RPMI7951 (cell line): ENCODE results near the gene PLEKHH1. TPM values are rescaled to one million over a fixed set of nuclear protein-coding genes. Genes with fewer than 3 reads are reported as not detected.
"Not testable (repeated sequence)": the region's sequence is repeated elsewhere in the genome, so short reads cannot be mapped to it uniquely, and the experiment has no call there.

Source experiments
- DNase-seq: peaks from one replicate; pipeline ENCODE4 v3.0.0-alpha.2; 2012; ENCODE audit warnings: low read depth
- total RNA-seq: library from RNA; depleted of rRNA; stranded (reverse); fragments of >200 nt; shearing (Covaris generic); gene quantifications from 2 replicates; pipeline ENCODE4 v1.2.3, GENCODE V29; 2014

PLEKHH1 gene
- total RNA-seq, 1 experiment from 2014 or later = 2.3 TPM

DNA sequence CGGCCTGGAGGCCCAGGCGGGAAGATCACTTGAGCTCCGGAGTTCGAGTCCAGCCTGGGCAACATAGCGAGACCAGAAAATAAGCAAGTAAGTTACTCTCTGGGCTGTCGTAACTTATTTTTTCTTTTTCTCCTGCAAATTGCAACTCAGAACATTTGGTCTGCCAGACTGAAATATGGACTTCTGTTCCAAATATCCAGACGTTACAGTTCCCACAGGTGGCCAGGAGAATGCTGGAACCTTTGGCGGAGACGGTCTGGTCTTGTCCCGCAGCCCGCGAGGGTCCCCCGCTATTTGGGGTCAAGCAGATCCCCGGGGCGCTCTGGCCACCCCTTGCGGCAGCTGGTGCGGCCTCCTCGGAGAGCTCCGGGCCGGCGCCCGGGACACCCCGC, 488 bp upstream of the PLEKHH1 start:
- DNase-seq = no peak

DNA sequence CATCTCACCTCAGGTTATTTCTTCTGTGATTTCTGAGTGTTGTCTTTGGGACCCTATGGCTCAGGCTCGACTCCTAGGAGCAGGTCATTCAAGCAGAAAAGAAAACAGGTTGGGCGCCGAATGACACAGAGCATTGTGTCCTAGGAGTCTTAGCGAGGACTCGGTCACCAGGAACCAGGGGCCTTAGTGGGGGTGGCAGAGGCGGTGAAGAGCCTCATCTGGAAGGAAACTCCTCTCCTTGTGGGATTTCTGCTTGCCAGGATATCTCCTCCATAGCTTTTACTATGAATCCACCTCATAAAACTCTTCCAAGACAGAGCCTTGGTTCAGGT, 630 bp downstream of the PLEKHH1 start:
- DNase-seq = no peak

DNA sequence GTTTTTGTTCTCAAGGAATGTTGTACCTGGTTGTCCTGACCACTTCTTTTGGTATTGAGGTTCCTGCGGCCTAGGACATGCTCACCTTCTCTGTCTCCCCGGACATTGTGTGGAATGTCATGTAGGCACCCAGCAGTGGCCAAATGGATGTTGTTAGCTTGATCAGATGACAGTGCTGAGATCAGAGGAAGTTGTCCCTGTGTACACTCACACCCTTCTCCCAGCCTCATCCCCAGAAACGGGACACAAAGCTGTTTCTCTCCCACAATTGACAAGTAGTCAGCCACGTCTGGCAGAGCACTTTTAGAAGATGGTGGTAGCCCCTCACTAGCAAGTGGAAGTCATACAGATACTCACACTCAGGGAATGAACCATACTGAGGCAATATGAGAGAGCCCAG, 3.0 kb downstream of the PLEKHH1 start:
- no peak for DNase-seq

DNA sequence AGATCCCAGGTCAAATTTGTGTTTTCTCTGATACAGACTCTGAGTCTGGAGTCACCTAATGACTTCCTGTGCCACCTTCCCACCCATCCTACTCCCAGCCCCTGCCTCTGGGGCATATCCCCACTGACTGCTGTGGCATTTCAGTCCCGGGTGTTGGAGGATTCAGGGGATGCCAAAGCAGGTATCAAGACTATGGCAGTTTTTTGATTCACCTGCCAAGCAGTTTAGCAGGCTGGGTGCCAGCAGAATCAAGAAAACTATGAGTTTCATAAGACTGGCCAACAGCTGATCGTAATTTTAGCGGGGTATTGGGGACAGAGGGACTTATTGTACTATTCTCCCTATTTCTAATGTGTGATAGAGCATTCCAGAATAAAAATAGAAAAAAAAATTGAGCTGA, 4.6 kb downstream of the PLEKHH1 start:
- DNase-seq = no peak

DNA sequence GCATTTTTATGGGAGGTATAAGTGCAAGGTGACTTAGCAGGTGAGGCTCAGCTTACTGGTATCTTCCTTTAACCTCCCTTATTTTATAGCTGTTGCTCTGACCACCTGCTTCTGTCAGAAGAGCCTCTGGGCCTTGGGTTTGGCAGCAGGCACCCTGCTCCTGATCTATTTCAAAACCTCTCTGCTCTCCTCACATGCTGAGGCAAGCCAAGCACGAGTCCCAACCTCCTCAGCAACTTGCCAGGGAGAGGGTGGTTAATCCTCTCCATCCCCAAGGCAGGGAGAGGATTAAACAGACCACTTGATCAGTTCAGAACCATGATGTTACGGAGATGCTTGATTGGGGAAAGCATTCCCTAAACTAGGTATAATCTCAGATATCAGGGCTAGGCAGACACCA, 5.4 kb downstream of the PLEKHH1 start:
- DNase-seq = no peak

DNA sequence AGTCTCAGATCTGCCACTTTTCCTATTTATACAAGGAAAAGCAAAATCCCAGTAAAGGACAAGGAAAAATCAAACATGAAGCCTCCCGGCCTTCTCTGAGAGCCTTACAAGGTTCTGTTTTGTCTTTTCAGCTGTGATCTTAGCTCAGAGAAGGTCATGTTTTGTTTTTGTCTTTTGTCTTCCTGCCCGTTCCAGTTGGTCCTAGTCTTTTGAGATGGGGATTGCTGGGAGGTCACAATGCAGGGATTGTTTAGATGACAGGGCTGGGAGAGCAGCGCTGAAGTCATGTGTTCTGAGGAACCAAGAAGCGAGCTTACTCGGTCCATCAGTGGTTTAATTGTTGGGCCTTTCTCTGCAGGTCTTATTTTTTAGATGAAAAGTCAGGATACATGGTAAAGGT, 6.0 kb downstream of the PLEKHH1 start:
- DNase-seq = no peak

DNA sequence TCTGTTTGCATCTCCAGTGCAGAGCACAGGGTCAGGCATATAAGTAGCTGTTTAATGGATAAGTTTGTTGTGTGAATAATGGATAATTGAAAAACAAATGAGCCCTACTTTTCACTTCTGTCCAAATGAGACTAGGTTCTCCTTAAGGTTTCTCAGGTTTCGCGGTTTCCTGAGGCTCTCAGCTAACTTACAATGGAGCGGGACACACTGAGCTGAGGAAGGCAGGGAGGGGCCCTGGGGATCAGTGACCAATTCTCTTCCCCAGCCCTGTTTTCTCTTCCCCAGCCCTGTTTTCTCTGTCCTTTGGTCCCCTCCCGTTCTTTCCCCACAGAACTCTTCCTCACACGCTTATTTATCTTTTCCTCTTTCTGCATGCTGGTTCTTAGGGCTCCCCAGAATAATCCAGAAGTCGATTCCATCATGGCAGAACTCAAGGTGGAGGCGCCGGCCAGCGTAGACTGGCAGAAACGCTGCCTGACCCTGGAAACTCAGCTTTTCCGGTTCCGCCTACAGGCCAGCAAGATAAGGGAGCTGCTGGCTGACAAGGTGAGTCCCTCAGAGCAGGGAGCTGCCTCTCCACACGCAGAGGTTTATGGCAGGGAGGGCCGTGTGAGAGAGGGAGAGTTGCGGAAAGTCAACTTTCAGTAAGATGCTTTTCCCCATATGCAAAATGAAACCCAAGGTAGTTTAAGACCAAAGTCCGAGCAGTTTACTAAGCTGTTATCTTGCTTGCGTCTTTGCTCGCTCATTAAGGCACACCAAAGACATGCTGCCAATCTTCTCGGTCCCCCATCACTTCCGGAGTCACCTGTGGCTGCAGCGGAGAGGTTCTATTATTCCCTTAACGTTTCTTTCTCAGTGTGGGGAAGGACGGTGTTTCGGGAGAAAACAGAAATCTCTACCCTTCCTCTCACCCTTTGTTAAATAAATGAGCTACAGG, 8.6 kb downstream of the PLEKHH1 start:
- no peak for DNase-seq

DNA sequence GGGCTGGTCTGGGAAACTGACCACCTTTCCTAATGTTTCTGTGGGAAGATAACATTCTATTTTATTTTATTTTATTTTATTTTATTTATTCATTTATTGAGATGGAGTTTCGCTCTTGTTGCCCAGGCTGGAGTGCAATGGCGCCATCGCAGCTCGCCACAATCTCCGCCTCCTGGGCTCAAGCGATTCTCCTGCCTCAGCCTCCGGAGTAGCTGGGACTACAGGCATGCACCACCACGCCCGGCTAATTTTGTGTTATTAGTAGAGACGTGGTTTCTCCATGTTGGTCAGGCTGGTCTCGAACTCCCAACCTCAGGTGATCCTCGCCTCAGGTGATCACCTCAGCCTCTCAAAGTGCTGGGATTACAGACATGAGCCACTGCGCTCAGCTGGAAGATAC, 9.5 kb downstream of the PLEKHH1 start:
- not testable (repeated sequence) for DNase-seq

DNA sequence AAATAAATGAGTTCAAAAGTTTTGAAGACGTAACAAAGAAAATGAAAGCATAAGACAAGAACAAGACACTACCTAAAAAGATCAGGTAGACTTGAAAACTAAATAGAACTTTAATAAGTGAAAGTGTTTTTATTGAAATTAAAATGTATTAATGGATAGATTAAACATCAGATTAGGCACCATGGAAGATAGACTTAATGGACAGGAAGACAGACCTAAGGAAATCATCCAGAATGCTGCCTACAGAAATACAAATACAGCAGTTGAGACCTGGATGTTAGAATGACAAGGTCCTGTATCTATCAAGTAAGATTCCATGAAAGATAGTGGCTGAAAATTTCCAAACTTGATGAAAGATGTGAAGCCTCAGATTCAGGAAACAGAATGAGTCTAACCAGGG, 11.5 kb downstream of the PLEKHH1 start:
- DNase-seq = no peak

DNA sequence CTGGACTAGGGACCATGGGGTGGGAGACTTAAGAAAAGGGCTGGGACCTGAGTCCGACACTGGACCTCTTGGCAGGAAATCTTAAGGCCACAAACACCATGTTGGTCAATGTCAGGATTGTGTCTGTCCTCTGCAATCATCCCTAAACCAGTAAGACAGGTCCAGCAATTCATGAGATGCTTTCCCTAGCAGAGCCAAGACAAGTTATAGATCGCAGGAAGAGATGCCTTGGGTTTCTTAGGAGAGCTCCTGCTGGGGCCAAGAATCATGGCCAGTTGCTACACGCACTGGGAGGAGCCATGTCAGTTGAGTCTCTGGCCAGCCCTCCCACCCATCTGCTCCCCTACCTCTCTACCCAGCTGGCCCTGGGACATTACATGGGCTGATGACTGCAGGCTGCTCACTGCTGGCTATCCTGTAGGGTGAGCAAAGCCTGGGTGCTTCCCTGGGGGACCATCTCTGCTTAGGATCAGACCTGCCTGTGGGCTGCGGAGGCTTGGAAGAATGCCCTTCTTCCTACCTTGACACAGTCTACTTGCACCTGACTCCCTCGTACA, 14.2 kb downstream of the PLEKHH1 start:
- no peak for DNase-seq

DNA sequence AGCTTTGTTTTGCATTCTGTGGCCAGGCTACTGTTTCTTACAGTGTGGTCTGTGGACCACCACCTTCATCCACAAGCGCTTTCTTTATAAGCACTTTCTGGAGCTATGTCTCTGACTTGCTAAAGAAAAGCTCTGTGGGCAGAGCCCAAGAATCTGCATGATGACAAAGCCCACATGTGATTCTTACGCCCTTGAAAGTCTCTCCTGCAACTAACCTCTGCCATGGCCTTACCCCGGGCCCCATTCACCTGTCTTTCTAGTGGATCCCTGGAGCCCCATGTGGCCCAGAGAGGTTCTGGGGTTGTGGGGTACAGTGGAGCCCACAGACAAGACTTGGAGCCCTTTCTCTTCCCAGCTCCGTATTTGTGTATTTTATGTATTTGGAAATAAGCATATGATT, 16.6 kb downstream of the PLEKHH1 start:
- no peak for DNase-seq

DNA sequence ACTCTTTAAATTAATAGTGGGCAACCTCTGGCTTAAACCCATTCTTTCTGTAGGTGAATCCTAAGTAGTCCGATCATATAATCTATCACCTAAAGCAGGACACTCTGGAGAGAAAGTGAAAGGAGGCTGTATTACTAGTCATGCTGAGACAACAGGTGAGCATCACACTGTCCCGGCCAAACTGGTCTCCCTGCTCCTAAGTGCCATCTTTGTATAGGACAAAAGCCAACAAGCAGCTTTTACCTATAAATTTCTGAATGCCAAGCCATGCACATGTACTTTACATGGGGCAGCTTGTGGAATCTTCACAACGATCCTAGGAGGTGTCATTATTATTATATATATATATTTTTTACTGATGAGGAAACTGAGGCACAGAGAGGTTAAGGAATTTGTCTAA, 18.0 kb downstream of the PLEKHH1 start:
- no peak for DNase-seq

DNA sequence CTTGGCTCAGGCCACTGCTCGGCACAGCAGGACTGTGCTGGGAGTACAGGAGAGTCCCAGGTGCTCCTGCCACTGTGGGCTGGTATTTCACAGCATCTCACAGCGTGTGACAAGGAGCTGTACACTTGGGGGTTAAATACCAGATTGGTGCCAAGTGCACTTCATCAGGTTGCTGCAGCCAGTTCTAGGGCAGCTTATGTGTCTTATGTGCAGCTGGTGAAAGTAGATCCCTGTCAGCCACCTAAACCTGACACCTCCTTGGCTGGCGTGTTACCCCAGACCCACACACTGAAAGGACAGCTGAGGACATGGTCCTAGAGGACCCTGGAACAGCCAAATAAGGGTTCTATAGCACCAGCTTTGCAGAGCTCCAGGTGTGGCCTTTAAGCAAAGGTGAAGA, 18.9 kb downstream of the PLEKHH1 start:
- no peak for DNase-seq

DNA sequence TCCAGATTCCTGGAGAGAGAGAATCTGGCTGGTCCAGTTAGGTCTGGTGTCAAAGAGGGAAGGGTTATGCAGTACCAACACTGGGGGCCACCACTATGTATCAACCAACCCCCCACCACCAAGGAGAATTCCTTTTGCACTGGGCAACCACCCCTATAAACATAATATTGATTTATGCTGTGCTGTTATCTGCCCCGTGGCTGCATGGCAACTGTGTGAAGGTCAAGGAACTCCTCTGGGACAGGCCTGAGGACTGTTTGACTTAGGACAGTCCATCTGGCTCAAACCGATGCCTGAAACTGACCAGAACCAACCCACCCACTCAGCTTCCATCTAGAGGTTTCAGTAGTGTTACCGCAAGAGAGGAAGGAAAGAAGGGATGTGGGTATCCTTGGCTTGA, 20.5 kb downstream of the PLEKHH1 start:
- no peak for DNase-seq

DNA sequence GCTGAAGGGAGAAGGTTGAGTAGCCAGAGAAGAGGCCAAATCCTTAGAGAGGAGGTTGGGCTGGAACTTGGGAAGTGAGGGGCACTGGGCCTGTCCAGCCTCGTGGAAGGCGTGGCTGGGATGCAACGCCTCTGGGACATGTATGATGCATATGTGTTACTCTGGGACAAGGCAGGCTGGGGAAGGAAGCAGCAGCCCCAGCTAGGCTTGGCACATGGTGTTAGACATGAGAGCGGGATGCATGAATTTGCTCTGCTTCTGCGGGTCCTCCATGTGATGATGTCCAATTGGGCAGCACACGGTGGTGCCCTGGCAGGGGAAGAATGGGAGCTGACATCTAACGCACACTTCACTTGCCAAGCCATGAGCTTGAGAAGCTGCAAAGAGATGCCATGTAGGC, 21.3 kb downstream of the PLEKHH1 start:
- no peak for DNase-seq

DNA sequence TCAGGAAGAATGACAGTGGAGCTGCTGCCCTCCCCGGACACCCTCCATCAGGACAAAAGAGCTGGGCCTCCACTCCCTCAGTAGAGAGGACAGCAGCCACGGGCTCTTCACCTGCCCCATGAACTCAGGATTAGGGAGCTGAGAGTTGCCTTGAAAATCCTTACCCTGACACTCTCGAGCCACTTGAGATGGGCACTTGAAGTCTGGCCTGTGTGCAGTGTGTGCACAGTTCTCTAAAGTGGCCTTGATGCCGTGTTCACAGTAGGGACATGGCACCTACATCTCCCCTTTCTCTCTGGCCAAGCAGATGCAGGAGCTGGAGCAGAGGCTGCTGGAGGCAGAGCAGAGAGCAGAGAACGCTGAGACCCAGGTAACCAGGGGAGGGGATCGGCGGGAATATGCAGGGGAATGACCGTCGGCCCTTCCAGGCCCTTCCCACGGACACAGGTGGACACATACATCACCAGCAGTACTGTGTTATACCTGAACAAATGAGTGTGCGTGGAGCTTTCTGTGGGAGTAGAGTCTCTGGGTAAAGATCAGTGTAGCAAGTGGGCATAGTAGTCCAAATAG, 22.5 kb downstream of the PLEKHH1 start:
- no peak for DNase-seq

DNA sequence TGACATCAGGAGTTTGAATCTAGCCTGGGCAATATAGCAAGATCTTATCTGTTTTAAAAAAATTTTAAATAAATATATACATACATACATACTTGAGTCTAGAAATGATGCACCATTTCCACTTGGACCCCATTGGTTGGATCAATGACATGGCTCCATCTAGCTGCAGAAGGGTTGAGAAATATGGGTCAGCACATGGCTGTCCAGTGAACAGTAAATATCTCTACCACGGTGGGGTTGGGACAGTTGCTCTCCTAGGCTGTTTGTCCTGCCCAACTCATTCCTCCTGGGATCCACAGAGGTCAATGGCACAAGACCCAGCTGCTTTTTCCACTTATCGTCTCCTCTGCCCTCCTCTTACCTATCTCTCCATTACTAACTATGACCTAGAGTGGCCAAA, 23.6 kb downstream of the PLEKHH1 start:
- no peak for DNase-seq

DNA sequence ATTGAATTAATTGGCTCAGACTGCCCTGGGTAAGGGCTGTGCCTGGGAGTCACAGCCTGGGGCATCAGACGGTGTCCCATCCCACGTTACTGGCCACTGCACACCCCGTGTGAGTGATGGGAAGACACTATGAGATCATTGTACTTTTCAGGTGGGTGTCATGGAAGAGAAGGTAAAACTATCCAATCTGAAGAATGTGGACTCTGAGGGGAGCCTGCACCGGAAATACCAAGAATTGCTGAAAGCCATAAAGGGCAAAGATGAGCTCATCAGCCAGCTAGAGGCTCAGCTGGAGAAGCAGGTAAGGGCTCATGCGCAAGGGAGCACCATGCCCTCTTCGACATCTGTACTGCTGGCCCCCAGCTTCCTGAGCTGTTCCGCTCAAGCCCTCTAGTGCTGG, 24.0 kb downstream of the PLEKHH1 start:
- DNase-seq = peak; percentile 64

DNA sequence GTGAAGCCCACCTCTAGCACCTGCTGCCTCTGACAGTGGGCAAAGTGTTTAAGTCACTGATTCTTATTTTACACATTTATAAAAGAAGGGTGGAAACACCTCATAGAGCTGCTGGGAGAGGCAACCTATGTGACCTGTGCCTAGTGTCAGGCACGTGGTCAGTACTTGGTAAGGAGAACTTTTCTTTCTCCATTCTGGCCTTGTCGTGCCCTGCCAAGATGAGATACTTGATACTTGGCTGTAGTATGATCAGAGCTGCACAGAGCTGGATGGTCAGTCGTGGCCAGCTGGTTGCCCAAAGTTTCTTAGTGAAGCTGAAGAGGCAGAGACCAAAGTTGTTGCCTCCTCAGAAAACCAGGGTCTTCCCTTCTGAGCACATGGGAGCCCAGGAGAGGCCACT, 24.6 kb downstream of the PLEKHH1 start:
- DNase-seq = no peak

DNA sequence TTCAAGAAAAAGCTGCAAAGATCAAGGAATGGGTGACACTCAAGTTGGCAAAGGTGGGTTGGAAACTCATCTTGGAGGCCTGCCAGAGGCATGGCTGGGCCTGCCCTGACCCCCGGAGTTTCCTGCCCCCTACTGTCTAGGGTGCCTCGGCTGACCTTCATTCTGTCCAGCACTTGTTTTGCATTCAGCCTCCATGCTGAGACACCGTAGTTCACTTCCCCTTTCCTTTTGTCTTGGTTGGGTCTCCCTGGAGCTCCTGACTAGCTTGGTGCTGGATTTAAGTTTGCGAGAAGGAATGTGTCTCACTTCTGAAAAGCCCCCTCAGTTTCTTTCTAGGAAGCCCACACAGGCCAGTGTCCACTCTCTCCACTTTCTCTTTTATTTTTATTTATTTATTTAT, 26.5 kb downstream of the PLEKHH1 start:
- no peak for DNase-seq

DNA sequence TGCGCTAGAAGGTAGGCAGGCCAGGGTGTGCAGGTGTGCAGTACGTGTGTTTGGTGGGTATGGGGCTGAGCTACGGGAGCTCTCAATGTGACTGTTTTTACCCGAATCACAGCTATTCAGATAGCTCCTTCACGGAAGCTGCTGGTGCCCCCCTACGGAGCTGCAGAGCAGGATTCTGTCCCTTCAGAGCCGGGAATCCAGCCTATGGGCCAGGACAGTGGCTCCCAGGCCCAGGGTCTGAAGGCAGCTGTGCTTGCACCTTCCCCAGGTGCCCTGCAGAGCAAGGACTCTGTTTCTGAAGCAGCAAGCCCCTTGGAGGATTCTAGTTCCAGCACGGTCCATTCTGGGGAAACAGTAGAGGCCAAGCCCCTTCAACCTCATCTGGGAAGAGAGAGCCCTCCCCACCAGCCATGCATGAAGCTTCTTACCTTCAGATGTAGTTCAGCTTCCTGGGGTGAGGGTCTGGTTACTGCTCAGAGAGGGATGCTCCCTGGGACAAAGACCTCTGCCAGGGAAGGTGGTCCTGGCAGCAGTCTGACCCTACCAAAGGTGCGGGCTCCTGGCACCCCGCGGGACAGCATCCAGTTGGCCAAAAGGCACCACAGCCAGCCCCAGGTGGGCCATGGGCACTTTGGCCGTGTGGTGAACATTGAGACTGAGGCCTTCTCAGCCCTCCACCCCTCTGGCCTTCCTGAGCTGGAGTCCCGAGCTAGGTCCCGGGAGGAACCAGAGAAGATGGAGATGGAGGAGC, 29.1 kb downstream of the PLEKHH1 start:
- no peak for DNase-seq

DNA sequence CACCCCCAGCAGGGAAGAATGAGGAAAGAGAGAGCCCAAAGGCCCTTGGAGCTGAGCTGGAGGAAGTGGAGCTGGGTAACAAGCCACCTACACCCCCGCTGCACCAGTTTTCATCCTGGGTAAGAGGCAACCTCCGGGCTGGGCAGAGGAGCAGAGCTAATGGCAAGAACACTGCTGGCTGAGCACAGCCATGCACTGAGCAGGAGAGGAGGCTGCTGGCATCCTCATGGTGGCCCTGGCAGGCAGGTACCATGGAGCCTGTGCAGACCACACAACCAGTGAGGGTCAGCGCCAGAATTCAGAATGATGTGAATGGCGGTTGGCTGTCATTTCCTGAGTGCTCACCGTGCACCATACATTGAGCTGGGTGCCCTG, 29.7 kb downstream of the PLEKHH1 start:
- no peak for DNase-seq

DNA sequence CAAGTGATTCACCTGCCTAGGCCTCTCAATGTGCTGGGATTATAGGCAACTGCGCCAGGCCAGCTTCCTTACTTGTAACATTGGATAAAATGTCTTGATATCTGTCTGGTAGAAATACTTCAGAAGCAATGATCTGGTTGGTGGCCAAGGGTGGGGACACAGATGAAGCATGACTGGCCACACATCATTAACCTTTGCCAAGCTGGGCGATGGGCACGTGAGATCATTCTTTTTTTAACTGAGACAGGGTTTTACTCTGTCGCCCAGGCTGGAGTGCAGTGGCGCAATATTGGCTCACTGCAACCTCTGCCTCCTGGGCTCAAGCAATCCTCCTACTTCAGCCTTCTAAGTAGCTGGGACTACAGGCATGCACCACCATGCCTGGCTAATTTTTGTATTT, 31.1 kb downstream of the PLEKHH1 start:
- no peak for DNase-seq
